Suprapubic skin (tissue), 4 donors: ENCODE measurements around the gene NTN1.

ENCODE experiments used
- EP300 ChIP-seq: sonication (generic); formaldehyde crosslinking; IDR thresholded peaks from one replicate; pipeline ENCODE4 v1.6.1; 2017; ENCODE audit warnings: antibody characterized with exemption
- POLR2A ChIP-seq, 2 donors: fragments of 450-650 bp; IDR thresholded peaks; one replicate each; pipeline ENCODE4 v1.6.1; 2017; ENCODE audit warnings: antibody characterized with exemption in 2 of 2, mild to moderate bottlenecking in 2 of 2, moderate library complexity in 2 of 2
- POLR2AphosphoS5 ChIP-seq, 3 donors: sonication (generic); formaldehyde crosslinking; IDR thresholded peaks; one replicate each; pipeline ENCODE4 v1.6.1; 2017; ENCODE audit warnings: antibody characterized with exemption in 3 of 3
- TF ChIP-seq, protein P1 (sequence below), 2 donors: fragments of 200-600 bp in 1 of 2; fragments of 450-650 bp in 1 of 2; sonication (generic) in 1 of 2; IDR thresholded peaks; one replicate each; pipeline ENCODE4 v1.5.1; 2016 to 2019; ENCODE audit warnings: antibody characterized with exemption in 2 of 2, mild to moderate bottlenecking in 1 of 2, moderate library complexity in 1 of 2

DNA sequence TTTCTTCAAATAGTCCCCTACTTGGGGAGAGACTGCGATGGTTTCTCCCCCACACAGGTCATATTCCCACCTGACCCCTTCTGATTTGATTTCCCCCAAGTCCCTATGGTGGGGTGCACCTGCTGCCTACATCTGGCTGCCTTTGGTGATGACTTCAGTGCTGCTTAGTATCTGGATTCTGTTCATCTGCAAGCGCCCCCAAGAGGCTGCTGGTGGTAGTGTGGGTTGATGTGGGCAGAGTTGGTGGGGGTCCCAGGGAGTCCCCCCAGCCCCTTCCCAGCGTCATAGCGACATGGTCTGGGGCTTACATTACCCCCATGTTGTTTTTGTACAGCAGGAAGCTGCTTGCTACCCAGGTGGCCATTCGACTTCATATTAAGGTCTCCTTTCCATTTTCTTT, 99.2 kb downstream of the NTN1 start:
- TF ChIP-seq, protein P1, sequence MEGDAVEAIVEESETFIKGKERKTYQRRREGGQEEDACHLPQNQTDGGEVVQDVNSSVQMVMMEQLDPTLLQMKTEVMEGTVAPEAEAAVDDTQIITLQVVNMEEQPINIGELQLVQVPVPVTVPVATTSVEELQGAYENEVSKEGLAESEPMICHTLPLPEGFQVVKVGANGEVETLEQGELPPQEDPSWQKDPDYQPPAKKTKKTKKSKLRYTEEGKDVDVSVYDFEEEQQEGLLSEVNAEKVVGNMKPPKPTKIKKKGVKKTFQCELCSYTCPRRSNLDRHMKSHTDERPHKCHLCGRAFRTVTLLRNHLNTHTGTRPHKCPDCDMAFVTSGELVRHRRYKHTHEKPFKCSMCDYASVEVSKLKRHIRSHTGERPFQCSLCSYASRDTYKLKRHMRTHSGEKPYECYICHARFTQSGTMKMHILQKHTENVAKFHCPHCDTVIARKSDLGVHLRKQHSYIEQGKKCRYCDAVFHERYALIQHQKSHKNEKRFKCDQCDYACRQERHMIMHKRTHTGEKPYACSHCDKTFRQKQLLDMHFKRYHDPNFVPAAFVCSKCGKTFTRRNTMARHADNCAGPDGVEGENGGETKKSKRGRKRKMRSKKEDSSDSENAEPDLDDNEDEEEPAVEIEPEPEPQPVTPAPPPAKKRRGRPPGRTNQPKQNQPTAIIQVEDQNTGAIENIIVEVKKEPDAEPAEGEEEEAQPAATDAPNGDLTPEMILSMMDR (IDR thresholded peaks at IDR 0.05) = peak in 1 of 2 donors; percentile 11
- TF ChIP-seq POLR2A (IDR thresholded peaks at IDR 0.05) (no peak), POLR2AphosphoS5 (IDR thresholded peaks at IDR 0.05) (no peak), EP300 (no peak)
